ENCODE results near the gene KSR2.
"Not testable (repeated sequence)": the region's sequence is repeated elsewhere in the genome, so short reads cannot be mapped to it uniquely, and the experiment has no call there.

The KSR2 gene

DNA sequence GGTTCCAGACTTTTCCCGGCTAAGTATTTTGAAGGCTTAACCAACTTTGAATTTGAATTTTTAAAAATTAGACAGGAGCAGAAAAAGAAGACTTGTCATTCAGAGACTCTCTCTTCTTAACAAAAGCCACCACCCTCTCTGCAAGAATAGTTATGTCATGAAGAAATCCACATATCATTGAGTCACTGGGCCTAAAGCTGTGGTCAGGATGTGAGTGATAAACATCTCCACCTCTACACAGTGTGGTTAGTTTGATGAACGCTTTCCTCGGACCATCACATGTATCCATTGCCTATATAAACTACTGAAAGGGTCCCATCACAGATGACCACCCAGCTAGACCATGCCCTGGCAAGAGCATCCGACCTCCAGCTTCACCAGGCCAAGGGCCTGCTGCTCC lies 226.1 kb downstream of the KSR2 start:
- DNase-seq: no peak

DNA sequence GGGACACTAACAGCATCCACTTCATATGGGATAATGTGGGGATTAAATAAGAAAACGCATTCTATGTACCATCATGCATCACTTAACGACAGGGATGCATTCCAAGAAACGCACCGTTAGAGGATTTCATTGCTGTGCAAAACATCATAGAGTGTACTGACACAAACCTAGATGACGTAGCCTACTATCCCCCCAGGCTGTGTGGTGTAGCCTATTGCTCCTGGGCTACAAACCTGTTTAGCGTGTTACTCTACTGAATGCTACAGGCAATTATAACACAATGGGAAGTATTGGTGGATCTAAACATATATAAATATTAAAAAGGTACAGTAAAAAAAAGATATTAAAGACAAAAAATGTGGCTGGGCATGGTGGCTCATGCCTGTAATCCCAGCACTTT lies 230.6 kb downstream of the KSR2 start:
- no peak for DNase-seq

GRCh38 chr12:117733549-117733805 lies 235.3 kb downstream of the KSR2 start:
- DNase-seq: no peak

GRCh38 chr12:117732761-117733548 lies 235.8 kb downstream of the KSR2 start:
- no peak for DNase-seq

GRCh38 chr12:117731131-117731530 lies 237.7 kb downstream of the KSR2 start:
- not testable (repeated sequence) for DNase-seq

- no peak for DNase-seq
These were observed 241.5 kb downstream of the KSR2 start for GRCh38 chr12:117727301-117727700.

DNA sequence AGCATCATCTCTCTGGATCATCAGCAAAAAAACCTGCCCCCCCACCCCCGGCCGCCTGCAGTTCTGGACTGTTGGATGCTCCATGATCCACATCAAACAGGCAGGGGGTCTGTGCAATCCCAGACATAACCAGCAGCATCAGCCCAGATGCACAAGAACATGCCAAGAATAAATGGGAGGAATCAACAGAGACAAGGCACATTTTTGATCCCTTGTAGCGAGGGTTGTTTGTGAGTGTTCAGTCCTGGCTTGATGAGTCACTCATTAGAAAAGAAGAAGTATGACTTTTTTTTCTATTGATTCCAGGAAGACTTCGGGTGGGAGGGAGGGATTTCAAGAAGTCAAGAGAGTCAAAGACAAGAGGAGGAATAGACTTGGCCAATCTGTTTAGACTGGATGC lies 244.2 kb downstream of the KSR2 start:
- no peak for DNase-seq

GRCh38 chr12:117718559-117718958 lies 250.2 kb downstream of the KSR2 start:
- no peak for DNase-seq

- DNase-seq: no peak
These were observed 250.6 kb downstream of the KSR2 start for GRCh38 chr12:117718141-117718540.

- no peak for DNase-seq
These were observed 254.6 kb downstream of the KSR2 start for GRCh38 chr12:117714203-117714602.

- DNase-seq: no peak
These were observed 258.7 kb downstream of the KSR2 start for GRCh38 chr12:117710121-117710520.

GRCh38 chr12:117707861-117708260 lies 260.9 kb downstream of the KSR2 start:
- no peak for DNase-seq

GRCh38 chr12:117703584-117703983 lies 265.2 kb downstream of the KSR2 start:
- DNase-seq: no peak

GRCh38 chr12:117702741-117703140 lies 266.0 kb downstream of the KSR2 start:
- no peak for DNase-seq

DNA sequence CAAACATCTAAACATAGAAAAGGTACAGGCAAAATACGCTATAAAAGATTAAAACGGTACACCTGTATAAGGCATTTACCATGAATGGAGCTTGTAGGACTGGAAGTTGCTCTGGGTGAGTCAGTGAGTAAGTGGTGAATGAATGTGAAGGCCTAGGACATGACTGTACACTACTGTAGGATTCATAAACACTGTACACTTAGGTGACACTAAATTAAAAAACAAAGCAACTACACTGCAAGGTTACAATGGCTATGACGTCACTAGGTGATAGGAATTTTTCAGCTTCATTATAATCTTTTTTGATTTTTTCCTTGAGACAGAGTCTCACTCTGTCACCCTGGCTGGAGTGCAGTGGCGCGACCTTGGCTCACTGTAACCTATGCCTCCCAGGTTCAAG lies 269.2 kb downstream of the KSR2 start:
- no peak for DNase-seq

DNA sequence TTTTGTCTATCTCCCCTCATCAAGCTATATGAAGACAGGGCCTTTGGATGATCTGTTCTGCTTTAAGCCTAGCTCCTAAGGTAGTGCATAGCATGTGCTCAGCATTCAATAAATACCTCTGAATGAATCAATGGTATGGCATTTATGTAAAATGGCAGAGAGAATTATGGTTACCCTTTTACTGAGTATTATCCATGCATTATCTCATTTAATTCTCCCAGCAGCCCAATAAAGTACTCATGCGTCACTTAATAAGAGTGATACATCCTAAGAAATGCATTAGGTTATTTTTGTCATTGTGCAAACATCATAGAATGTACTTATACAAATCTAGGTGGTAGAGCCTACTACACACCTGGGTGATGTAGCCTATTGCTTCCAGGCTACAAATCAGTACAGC lies 269.7 kb downstream of the KSR2 start:
- DNase-seq: no peak

- no peak for DNase-seq
These were observed 272.8 kb downstream of the KSR2 start for GRCh38 chr12:117695956-117696355.

GRCh38 chr12:117692512-117692911 lies 276.3 kb downstream of the KSR2 start:
- DNase-seq: no peak

- no peak for DNase-seq
These were observed 278.9 kb downstream of the KSR2 start for GRCh38 chr12:117689857-117690256.

GRCh38 chr12:117688446-117688845 lies 280.3 kb downstream of the KSR2 start:
- DNase-seq: no peak

DNA sequence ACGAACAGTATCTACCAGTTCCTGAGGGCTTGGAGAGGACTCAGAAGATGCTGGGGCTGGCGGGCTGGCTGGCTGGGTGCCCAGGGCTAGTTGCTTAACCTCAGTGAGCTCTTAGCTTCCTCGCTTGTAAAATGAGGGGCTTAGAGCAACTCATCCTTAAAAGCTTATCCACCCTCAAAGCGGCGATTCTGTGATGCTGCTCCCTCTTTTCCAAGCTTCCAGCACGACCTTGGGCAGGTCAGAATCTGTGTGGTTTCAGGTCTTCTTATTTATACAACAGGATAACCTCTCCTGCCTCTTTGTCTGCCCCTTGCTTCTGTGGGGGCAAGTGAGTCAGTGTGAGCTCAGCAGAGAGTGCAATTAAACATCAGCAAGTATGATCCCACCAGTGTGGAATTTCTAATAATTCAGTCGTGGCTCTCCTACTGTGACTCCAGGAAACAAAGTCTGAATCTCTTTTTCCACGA lies 281.8 kb downstream of the KSR2 start:
- no peak for DNase-seq

DNA sequence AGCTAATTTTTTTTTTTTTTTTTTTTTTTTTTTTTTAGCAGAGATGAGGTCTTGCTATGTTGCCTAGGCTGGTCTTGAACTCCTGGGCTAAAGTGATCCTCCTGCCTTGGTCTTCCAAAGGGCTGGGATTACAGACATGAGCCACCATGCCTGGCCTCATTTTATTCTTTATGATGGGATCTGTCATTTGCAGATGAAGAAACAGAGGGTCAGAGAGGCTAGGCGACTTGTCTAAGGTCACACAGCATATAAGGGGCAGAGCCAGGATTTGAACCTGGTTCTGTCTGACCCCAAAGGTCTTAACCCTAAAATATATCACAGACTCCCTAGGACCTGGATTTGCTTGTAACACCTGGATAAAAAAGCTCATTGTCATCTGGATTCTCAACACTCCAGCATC lies 282.6 kb downstream of the KSR2 start:
- DNase-seq: no peak

DNA sequence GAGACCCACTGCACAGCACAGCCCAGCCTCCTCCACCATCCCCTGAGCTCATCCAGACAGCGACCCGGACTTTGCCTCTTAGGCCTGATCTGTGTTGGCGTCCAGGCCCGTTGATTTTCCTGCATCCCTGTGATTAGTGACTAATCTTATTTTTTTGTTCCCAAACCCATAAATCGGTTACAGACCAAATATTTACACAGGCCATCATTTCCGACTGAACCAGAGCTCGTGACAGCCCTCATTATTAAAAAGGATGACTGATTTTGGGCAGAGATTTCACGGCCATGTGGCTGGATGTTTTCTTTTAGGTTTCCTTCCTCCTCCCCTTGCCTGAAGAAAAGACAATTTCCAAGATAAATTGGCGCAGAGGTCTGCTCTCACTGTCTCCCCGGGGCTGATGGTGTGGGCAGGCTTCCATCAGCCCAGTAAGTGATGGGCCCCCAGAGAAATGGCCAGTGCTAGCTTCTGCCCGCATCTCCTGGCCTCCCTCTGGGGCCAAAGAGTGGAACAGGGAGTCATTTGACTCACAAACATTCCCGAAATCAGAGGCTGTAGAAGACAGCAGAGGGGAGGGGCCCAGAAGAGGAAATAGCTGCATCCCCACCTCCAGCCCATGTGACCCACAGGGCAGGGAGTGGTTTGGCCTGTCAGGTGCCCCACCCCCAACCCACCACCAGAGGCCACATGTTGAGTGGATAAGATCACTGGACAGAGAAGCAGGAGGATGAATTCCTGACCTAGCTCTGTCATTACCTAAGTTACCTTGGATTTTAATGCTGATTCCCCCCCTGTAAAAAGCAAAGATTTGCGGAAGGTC lies 283.5 kb downstream of the KSR2 start:
- DNase-seq: no peak

DNA sequence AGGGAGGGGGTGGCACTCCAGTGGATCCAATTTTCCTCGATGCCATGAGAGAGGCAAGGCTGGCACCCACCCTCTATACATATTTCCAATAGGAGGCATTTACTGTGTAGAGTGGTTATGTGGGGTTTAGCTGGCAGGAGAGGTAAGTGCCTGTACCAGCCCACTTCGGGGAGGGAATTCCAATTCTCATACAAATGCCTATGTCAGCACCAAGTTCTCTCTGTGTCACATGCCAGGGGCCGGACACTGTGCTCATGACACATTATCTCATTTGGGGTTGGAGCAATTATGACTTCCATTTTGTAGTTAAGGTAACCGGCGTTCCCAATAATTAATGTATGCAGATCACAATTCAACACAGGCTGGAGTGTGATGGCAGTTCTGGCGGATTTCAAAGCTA lies 284.3 kb downstream of the KSR2 start:
- DNase-seq: no peak

- no peak for DNase-seq
These were observed 288.5 kb downstream of the KSR2 start for GRCh38 chr12:117680312-117680711.

Measured in activated CD4-positive, alpha-beta T cell treated with anti-CD3 and anti-CD28 coated beads, Interleukin-2, amount 50 U/mL, for 16 hours (primary cell).